HG03521 (cell line): ENCODE data around the gene OR10V1.

Source experiments
- ATAC-seq: cut with Tn5 transposase; IDR thresholded peaks from one replicate; pipeline ENCODE4 v1.9.1; 2021; ENCODE audit warnings: mild to moderate bottlenecking, moderate library complexity; ENCODE audit not compliant: unreplicated experiment

Gene OR10V1

DNA sequence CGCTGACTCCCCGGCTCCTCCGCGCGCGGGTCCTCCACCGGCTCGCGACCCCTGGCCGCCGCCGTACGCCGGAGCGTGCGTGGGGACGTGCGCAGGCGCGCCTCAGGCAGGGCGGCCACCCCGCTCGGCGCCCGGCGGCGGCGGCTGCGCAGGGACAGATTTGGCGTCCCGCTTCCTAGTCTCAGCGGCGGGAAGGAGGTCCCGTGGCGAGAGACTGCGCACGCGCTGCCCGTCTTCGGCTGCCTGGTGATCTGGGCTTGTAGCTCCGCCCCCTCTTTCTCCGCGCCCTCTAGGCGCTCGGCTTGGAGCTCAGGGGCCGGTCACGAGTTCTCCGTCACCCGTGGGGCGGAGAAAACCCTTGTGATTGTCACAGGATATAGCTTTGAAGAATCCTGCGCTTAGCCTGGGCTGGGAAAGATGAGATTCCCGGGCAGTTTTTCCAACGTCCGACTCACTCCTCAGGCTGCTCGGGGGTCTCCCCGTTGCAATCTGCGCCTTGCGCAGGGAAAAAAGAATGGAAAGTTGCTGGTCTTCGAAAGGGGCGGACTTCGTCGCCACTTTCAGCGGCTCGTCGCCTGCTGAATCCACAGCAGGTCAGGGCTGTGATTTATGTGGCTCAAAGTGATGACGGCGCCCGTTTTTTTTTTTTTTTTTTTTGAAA, 44.6 kb downstream of the OR10V1 start, which contains the start of gene PATL1:
PATL1 (minus strand) TSS at position 88 of the 661 bp plus-strand sequence. CDS start 142 bp downstream, outside the sequence.
- peak; percentile 90 for ATAC-seq

- peak; percentile 31 for ATAC-seq
Measured at GRCh38 chr11:59668188-59668949, 45.3 kb downstream of the OR10V1 start.

DNA sequence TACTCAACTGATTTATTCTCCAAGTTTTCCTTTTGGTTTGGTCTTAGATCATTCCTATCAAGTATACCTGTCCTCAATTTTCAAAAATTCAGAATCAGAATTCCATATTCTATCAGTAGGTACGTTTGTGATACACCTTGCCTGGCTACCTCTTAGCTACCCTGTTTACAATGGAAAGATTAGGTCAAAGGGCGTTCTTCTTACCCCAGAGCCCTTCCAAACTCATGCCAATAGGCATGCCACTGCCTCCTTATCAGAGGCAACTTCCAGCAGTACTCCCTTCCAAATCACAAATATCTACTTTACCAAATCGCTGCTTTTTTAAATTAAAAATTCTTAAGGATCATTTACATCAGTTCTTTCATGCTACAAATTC, 45.8 kb downstream of the OR10V1 start:
- ATAC-seq, result no peak

DNA sequence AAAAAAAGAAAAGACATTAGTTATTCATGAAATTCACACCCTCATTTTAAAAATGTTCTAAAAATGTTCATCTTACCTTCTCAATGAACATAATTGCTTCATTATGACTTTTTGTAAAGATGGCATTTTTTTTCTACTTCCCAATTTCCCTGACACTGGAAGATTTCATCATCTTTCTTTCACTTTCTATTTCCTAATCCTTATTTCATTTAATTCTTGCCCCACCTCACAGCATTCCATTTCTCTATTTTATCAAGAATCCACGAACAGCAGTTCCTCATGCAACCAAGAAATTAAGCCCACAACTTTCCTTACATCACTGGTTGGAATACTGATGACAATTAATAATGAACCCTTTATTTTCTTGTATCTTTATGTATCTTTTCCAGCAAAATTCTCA, 46.7 kb downstream of the OR10V1 start:
- no peak for ATAC-seq
